ENCODE measurements around the gene MORC1. TPM values are rescaled to one million over a fixed set of nuclear protein-coding genes. Genes with fewer than 3 reads are reported as not detected.
A peak's percentile ranks its signal among the peaks of the same experiment; 100 is the strongest.
"Not testable (repeated sequence)": the region's sequence is repeated elsewhere in the genome, so short reads cannot be mapped to it uniquely, and the experiment has no call there.

The MORC1 gene
- total RNA-seq, 1 experiment from 2014 or later, result not detected

GRCh38 chr3:109112946-109113760 lies 4.8 kb downstream of the MORC1 start:
- no peak for DNase-seq (ENCODE audit: extremely low read depth, low read depth)

- DNase-seq (ENCODE audit: extremely low read depth, low read depth), result no peak
Observed at GRCh38 chr3:109109574-109109973, 8.4 kb downstream of the MORC1 start.

GRCh38 chr3:109098079-109098644 lies 19.8 kb downstream of the MORC1 start:
- no peak for DNase-seq (ENCODE audit: extremely low read depth, low read depth)

GRCh38 chr3:109095166-109095565 lies 22.8 kb downstream of the MORC1 start:
- no peak for DNase-seq (ENCODE audit: extremely low read depth, low read depth)

- no peak for DNase-seq (ENCODE audit: extremely low read depth, low read depth)
Observed at GRCh38 chr3:109093561-109093960, 24.4 kb downstream of the MORC1 start.

GRCh38 chr3:109091846-109092245 lies 26.1 kb downstream of the MORC1 start:
- no peak for DNase-seq (ENCODE audit: extremely low read depth, low read depth)

GRCh38 chr3:109089265-109089664 lies 28.7 kb downstream of the MORC1 start:
- no peak for DNase-seq (ENCODE audit: extremely low read depth, low read depth)

- DNase-seq (ENCODE audit: extremely low read depth, low read depth), result no peak
Observed at GRCh38 chr3:109081746-109082510, 36.0 kb downstream of the MORC1 start.

GRCh38 chr3:109080090-109080489 lies 37.8 kb downstream of the MORC1 start:
- not testable (repeated sequence) for DNase-seq (ENCODE audit: extremely low read depth, low read depth)

- no peak for DNase-seq (ENCODE audit: extremely low read depth, low read depth)
Observed at GRCh38 chr3:109073116-109073515, 44.8 kb downstream of the MORC1 start.

GRCh38 chr3:109072194-109072593 lies 45.7 kb downstream of the MORC1 start:
- no peak for DNase-seq (ENCODE audit: extremely low read depth, low read depth)

- no peak for DNase-seq (ENCODE audit: extremely low read depth, low read depth)
Observed at GRCh38 chr3:109071350-109072142, 46.4 kb downstream of the MORC1 start.

- DNase-seq (ENCODE audit: extremely low read depth, low read depth), result no peak
Observed at GRCh38 chr3:109070211-109070610, 47.7 kb downstream of the MORC1 start.

- DNase-seq (ENCODE audit: extremely low read depth, low read depth), result no peak
Observed at GRCh38 chr3:109066864-109067263, 51.1 kb downstream of the MORC1 start.

- no peak for DNase-seq (ENCODE audit: extremely low read depth, low read depth)
Observed at GRCh38 chr3:109059264-109059663, 58.7 kb downstream of the MORC1 start.

- DNase-seq (ENCODE audit: extremely low read depth, low read depth), result no peak
Observed at GRCh38 chr3:109057616-109058015, 60.3 kb downstream of the MORC1 start.

- no peak for DNase-seq (ENCODE audit: extremely low read depth, low read depth)
Observed at GRCh38 chr3:109057056-109057455, 60.9 kb downstream of the MORC1 start.

GRCh38 chr3:109050591-109051167 lies 67.3 kb downstream of the MORC1 start:
- DNase-seq (ENCODE audit: extremely low read depth, low read depth), result peak; percentile 16

GRCh38 chr3:109047366-109047765 lies 70.6 kb downstream of the MORC1 start:
- no peak for DNase-seq (ENCODE audit: extremely low read depth, low read depth)

GRCh38 chr3:109045271-109046040 lies 72.5 kb downstream of the MORC1 start:
- no peak for DNase-seq (ENCODE audit: extremely low read depth, low read depth)

All from NCI-H460 (cell line).